NCI-H1417 (cell line): ENCODE measurements around the gene RLBP1.

Experiments
- DNase-seq, 3 experiments: peaks; one replicate each; lab custom pipeline; 2025; lab: John Stamatoyannopoulos, UW

The RLBP1 gene

GRCh38 chr15:89178307-89178977 is 42.9 kb downstream of the RLBP1 start:
- no peak for DNase-seq

- peak; percentile 30 to 85 (median 68) for DNase-seq
Observed at GRCh38 chr15:89177633-89178306, 43.6 kb downstream of the RLBP1 start.

GRCh38 chr15:89177116-89177515 is 44.3 kb downstream of the RLBP1 start:
- DNase-seq: no peak

GRCh38 chr15:89175617-89176191 is 45.7 kb downstream of the RLBP1 start:
- no peak for DNase-seq

GRCh38 chr15:89174476-89174875 is 46.9 kb downstream of the RLBP1 start:
- DNase-seq: no peak

- DNase-seq: no peak
Observed at GRCh38 chr15:89172921-89173320, 48.5 kb downstream of the RLBP1 start.

GRCh38 chr15:89171136-89172072 is 50.0 kb downstream of the RLBP1 start:
- peak; percentile 19 to 66 (median 52) for DNase-seq

- DNase-seq: no peak
Observed at GRCh38 chr15:89170364-89170763, 51.0 kb downstream of the RLBP1 start.

- peak in 1 of 3 experiments; percentile 33 for DNase-seq
Observed at GRCh38 chr15:89168316-89168833, 53.0 kb downstream of the RLBP1 start.

GRCh38 chr15:89167267-89168176 is 53.9 kb downstream of the RLBP1 start:
- no peak for DNase-seq

- no peak for DNase-seq
Observed at GRCh38 chr15:89165677-89166076, 55.7 kb downstream of the RLBP1 start.

GRCh38 chr15:89164712-89165211 is 56.6 kb downstream of the RLBP1 start:
- DNase-seq: no peak

- DNase-seq: peak in 1 of 3 experiments; percentile 64
Observed at GRCh38 chr15:89163271-89164055, 57.9 kb downstream of the RLBP1 start.

- DNase-seq: no peak
Observed at GRCh38 chr15:89161666-89162065, 59.7 kb downstream of the RLBP1 start.
